ENCODE data around the gene PRDM16. TPM values are rescaled to one million over a fixed set of nuclear protein-coding genes. Genes with fewer than 3 reads are reported as not detected.

Gene PRDM16
- total and polyA plus RNA-seq, 2 of the 13 experiments (the other 11 are each of a cell fraction or from before 2014, with no cell fraction given): 0.15 to 0.81 TPM

- peak; percentile 84; the same call in 1 of the 2 replicates for TF ChIP-seq ZNF572 (CRISPR knock-in tag; IDR thresholded peaks at IDR 0.05)
- no peak for TF ChIP-seq ZNF567 (CRISPR knock-in tag; IDR thresholded peaks at IDR 0.05; ENCODE audit: borderline replicate concordance)
- 0 out of 2 replicates have a peak, but pooled peaks have one; percentile 37 for TF ChIP-seq ZBTB25 (CRISPR knock-in tag; IDR thresholded peaks at IDR 0.05)
- TF ChIP-seq KAT8 (CRISPR knock-in tag; IDR thresholded peaks at IDR 0.05): peak; percentile 59
- peak; percentile 87 for TF ChIP-seq ZNF746 (CRISPR knock-in tag; IDR thresholded peaks at IDR 0.05)
- peak; percentile 85; the same call in 1 of the 2 replicates for TF ChIP-seq POGK (CRISPR knock-in tag; conservative IDR thresholded peaks at IDR 0.05)
- no peak for TF ChIP-seq FOXA1 (IDR thresholded peaks at IDR 0.05)
- peak; percentile 29; the same call in 1 of the 2 replicates for TF ChIP-seq FOXA1 (CRISPR knock-in tag; IDR thresholded peaks at IDR 0.05)
- TF ChIP-seq HNF4A (CRISPR knock-in tag; IDR thresholded peaks at IDR 0.05): peak; percentile 80
- TF ChIP-seq GATAD2A (CRISPR knock-in tag; IDR thresholded peaks at IDR 0.05): peak; percentile 88
- 0 out of 2 replicates have a peak, but pooled peaks have one; percentile 62 for TF ChIP-seq ZNF136 (CRISPR knock-in tag; IDR thresholded peaks at IDR 0.05; ENCODE audit: low read depth)
- no peak; the same call in none of the 2 replicates for TF ChIP-seq CEBPG (CRISPR knock-in tag; IDR thresholded peaks at IDR 0.05)
- no peak for TF ChIP-seq CBX1 (IDR thresholded peaks at IDR 0.05; ENCODE audit: low read depth)
- TF ChIP-seq TRIM22 (IDR thresholded peaks at IDR 0.05): no peak
- TF ChIP-seq FOXK2 (IDR thresholded peaks at IDR 0.05): no peak
- TF ChIP-seq MLXIP (CRISPR knock-in tag; IDR thresholded peaks at IDR 0.05; ENCODE audit: borderline replicate concordance): no peak
- TF ChIP-seq NRL (CRISPR knock-in tag; IDR thresholded peaks at IDR 0.05; ENCODE audit: borderline replicate concordance): peak; percentile 58; the same call in 1 of the 2 replicates
- TF ChIP-seq PTBP1 (IDR thresholded peaks at IDR 0.05; ENCODE audit: low read depth, low read length, poor library complexity, severe bottlenecking): no peak
- no peak for TF ChIP-seq ZNF282 (IDR thresholded peaks at IDR 0.05; ENCODE audit: partially characterized antibody)
- TF ChIP-seq ZBTB26 (CRISPR knock-in tag; IDR thresholded peaks at IDR 0.05; ENCODE audit: borderline replicate concordance): peak; percentile 53; the same call in 1 of the 2 replicates
- TF ChIP-seq MEIS2 (CRISPR knock-in tag; IDR thresholded peaks at IDR 0.05): peak; percentile 91; the same call in 1 of the 2 replicates
- peak; percentile 46; the same call in 1 of the 2 replicates for TF ChIP-seq BRCA1 (CRISPR knock-in tag; IDR thresholded peaks at IDR 0.05)
- peak; percentile 31; the same call in 1 of the 2 replicates for TF ChIP-seq NFE2L2 (IDR thresholded peaks at IDR 0.05; ENCODE audit: low read length)
Observed at GRCh38 chr1:3471356-3472087, 402.5 kb downstream of the PRDM16 start (continued).
